ENCODE data around the gene SIRPA.

Gene SIRPA

DNA sequence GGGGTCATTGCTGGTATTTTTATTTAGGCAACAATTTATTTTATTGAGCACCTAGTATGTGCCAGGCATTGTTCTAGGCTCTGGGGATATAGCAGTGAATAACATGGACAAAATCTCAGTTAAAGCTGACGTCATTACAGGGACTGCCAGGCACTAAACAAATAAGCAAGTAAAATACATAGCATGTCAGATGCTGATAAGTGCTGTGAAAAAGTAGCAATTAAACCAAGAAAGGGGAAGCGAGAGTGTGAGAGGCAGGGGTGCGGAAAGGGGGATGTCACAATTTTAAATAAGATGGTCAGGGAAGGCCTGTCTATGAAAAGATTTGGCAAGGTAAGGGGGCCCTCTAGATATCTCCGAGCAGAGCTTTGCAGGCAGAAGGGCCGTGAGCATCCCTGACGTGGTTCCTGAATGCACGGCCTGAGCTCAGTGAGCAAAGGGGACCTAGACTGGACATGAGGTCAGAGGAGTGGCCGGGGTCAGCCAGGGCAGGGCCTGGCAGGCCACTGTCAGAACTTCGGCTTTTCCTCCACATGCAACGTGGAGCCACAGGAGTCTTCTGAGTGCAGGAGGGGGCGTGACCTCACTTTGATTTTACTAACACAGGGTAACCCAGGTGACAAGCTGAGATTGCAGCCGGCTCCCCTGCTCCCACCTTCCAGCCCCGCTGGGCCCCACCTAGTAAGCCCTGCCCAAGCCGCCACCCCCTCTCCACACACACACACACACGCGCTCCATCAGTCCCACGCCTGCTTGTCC, 24.2 kb upstream of the SIRPA start:
- no peak for DNase-seq

DNA sequence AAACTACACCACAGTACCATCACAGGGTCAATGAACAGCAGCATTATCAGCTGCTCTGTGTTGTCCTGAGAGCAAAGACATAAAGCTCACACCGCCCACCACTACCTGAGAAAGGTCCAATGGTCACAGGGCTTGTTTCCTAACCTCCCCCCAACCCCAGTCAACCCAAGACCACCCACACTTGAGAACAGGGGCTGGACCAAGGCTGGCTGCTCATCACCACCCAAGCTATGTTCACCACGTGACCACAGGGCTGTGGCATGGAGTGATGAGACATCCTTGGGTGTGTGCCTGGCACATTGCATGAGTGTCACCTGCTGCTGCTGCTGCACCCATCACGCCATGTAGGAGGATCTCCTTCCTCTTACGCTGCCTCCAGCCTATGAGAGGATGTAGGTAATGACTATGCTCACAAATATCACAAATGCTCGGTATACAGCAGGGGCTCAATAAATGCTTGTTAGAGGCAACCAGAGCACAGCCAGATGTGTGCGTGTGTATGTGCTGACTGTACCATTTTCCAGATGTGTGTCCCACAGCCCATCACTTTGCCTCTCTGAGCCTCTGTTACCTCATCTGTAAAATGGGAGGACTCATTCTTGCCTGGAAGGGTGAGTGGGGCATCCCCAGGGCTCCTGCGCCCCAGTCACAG, 23.3 kb upstream of the SIRPA start:
- no peak for DNase-seq

DNA sequence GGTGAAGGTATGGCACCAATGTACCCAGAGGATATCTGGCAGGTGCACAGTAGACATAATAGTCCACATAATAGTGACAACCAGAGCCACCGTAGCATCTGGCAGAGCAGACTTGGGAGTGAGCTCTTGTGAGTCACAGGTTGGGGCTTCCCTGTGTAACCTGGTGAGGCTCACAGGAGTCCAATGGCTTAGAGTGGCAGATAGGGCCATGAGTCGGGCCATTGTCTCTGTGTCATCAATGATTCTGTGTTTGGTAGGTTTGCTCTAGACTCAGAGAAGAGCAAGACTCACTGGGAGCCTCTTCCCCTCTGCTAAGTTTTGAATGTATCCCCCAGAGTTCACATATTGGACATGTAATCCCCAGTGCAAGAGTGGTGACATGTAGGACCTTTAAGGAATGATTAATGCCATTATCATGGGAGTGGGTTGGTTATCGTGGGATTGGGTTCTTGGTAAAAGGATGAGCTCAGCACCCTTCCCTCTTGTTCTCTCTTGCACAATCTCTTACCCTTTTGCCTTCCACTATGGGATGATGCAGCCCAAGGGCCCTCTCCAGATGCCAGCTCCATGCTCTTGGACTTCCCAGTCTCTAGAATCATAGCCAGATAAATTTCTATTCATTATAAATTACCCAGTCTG, 22.6 kb upstream of the SIRPA start:
- no peak for DNase-seq

GRCh38 chr20:1874450-1875182, 20.6 kb upstream of the SIRPA start:
- no peak for DNase-seq

- DNase-seq: no peak
These were observed 20.0 kb upstream of the SIRPA start for GRCh38 chr20:1875183-1875554.

GRCh38 chr20:1875762-1876161, 19.4 kb upstream of the SIRPA start:
- no peak for DNase-seq

DNA sequence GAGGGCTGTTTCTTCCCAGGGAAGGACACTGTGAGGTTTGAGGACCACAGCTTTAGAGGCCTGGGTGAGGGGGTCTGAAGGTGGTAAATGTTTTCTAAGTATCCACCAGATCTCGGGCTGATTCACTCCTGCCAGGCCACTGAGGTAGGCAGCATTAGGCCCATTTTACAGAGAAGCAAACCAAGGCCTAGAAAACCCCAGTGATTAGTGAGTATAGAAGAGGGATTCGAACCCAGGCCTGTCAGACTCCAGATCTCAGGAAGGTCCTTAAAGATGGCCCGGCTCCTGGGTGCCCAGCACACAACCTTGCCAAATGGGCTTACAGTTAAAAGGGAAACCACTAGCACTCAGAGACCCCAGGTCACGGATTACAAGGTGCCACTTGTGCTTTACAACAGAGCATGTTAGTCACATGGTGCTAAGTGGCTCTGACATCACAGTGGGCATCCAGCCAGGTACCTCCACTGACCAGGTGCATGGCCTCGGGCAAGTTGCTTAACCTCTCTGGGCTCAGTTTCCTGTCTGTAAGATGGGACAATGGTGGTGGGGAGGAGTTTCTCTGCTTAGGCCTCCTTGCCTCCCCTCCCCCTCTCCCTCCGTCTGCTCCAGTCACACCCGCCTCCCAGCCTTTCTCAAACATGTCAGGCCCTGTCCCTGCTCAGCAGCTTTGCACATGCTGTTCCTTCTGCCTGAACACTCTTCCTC, 18.8 kb upstream of the SIRPA start:
- no peak for DNase-seq

DNA sequence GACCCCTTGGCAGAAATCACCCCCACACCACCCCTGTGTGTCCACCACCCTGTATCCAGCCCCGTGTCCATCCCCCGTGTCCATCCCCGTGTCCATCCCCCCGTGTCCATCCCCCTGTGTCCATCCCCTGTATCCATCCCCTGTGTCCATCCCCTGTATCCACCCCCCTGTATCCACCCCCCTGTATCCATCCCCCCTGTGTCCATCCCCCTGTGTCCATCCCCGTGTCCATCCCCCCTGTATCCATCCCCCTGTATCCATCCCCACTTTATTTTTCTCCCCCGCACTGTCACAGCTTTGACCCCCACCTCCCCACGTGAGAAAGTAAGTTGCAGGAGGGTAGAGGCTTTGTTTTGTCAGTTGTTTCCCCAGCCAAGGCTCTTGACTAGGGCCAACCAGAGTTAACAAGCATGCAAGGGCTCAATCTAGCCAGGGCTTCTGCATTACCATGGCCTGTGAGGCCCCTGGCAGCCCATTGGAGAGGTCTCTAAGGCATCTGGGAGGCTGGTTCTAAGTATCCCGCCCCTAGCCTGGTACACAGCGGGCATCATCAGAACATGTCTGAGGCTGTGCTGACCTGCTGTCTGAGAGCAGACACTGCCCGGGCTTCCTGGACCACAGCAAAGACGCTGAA, 18.1 kb upstream of the SIRPA start:
- no peak for DNase-seq

DNA sequence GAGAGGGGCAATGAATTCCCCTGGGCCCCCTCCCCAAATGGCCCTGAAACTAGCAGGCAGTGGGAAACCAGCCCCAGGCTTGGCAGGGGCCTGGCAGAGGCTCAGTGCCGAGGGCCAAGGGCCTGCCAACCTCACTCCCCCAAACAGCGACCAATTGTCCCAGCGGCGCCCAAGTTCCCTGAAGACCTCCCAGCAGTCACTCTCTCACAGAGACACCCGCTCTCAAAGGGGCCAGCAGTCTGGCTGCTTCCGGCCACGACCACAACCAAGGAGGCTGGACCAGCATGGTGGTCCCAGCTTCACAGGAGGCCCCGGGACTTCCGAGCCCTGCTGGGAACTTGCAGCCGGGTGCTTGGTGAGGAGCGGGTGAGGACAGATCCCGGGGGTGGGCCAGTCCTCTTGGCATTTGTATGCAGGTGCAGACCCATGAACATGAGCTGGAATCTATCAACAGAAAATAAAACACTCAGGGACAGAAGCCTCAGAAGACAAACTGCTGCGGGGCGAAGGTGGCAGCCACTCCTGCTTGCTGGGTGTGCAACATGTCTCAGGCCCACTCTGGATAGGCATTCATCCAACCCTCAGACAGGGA, 17.5 kb upstream of the SIRPA start:
- DNase-seq: no peak

GRCh38 chr20:1879369-1879768, 15.8 kb upstream of the SIRPA start:
- no peak for DNase-seq

DNA sequence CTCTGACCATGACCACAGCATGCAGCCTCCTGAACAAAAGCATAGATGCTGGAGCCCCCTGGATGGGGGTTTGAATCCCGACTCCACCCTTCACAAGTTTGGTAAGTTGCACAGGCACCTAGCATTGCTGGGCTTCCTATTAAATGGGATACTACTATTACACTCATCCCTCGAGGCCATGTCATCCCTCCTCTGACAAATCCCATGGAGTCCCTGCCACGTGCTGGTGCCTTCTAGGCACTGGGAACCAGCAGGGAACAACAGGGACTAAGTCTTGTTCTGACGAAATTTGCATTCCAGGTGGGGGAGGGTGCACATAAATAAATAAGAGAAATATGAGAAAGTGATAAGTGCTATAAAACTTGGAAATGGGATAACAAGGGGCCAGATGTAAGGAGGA, 15.3 kb upstream of the SIRPA start:
- DNase-seq: no peak

DNA sequence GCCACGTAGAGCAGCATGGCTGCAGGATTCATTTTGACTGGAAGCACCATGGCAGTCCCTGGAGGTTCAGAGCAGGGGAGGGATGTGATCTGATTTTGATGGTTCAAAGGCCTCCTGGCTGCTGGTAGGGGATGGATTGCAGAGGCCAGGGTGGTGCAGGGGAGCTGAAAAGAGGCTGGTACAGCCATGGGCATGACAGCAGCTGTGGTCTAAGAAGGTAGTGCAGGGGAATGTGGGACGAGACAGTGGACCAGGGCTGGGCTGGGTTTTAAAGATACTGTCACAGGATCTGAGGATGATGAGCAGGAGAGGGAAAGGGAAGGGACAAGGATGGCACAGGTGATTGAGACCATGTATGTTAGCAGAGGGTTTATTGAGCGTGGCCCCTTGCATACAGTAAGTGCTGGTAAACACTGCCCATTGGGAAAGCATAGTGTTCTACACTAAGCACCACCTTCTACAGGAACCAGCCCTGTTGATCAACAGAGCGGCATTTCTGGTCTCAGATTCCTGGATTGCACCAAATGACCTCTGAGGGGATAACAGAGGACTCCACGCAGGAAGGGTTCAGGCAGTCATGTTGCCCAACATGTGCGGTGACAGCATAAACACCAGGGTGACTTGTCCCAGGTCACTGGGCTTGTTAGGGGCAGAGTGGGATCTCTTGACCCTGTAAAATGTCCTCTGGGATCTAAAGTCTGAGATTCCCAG, 14.5 kb upstream of the SIRPA start:
- no peak for DNase-seq

- DNase-seq: no peak
These were observed 13.9 kb upstream of the SIRPA start for GRCh38 chr20:1881240-1881835.

GRCh38 chr20:1882026-1882425, 13.2 kb upstream of the SIRPA start:
- no peak for DNase-seq

DNA sequence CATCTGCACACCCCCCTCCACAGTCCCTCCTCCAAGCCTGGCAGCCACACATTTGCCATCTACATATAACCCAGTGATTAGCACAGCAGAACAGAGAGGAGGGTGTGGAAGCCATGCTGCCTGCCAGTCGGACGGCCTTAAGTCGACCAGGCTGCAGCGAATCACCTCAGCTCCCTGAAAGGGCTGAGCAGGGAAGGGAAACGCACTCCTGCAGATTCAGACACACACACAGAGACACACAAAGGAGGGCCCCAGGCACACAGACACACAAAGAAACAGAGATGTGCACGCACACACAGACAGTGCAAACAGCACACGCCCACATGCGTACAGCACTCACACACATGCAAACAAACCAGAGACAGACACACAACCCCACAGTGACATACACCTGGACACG, 11.2 kb upstream of the SIRPA start:
- no peak for DNase-seq

DNA sequence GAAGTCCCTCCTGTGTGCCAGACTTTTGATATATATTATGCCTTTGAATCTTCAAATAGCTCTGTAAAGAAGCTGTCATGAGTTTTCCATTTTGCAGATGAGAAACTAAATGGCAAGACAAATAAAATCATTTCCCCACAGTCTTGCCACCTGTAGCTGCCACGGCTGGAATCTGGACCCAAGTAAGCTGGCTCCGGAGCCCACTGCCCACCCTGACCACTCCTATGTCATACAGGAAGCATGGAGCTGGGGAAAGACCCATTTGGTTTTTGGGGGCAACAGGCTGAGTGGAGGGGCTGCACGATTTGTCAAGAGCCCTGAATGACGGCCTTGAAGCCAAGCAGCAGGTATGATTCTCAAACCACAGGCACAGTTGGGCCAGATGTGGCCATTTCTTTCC, 10.0 kb upstream of the SIRPA start:
- no peak for DNase-seq

DNA sequence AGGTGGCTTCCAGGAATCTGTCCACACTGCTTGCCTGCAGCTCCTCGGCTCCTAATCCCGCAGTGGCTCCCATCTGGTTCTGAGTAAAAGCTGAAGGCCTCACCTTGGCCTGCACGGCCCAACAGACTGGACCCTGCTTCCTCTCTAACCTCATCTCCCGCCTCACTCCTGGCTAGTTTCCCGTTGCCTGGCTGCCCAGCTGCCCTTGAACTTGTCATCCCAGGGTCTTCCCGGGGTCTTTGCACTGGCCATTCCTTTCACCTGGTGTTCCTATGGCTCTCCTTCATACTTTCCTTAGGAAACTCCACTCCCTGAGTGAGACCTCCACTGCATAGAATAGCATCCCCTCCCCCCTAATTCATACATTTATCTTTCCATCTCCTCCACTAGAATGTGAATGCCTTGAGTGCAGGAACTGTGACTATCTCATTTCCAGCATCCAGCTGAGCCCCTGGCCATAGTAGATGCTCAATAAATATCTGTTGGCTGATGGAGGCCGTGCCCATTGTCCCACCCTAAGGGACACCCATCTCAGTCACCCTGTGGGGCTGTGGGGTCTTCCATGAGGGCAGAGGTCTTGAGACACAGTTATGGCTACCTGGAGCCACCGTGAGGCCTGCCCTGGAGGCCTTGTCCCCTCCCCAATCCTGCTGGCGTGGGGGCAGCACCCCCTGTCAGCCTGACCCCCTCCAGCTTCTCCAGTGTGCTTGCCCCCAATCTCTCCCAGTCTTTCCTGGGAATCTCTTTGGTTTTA, 9.1 kb upstream of the SIRPA start:
- DNase-seq: no peak

- DNase-seq: no peak
These were observed 7.9 kb upstream of the SIRPA start for GRCh38 chr20:1887321-1887720.

- no peak for DNase-seq
These were observed 7.5 kb upstream of the SIRPA start for GRCh38 chr20:1887756-1888155.

GRCh38 chr20:1888796-1889463, 6.3 kb upstream of the SIRPA start:
- no peak for DNase-seq

Measured in femur (tissue), 1 donor.